Activated T-cell treated with anti-CD3 and anti-CD28 coated beads, Interleukin-2, amount 50 U/mL, for 24 hours (primary cell): ENCODE results near the gene ATG16L2.
A peak's percentile ranks its signal among the peaks of the same experiment; 100 is the strongest.
"Not testable (repeated sequence)": the region's sequence is repeated elsewhere in the genome, so short reads cannot be mapped to it uniquely, and the experiment has no call there.

Experiments
- DNase-seq: peaks from one replicate; pipeline ENCODE4 v3.0.0-alpha.2; 2020
- H3K27ac Mint-ChIP-seq: 2 replicates; pipeline ENCODE4 v1.8.0; 2020; ENCODE audit warnings: mild to moderate bottlenecking, mixed read lengths
- H3K27me3 Mint-ChIP-seq: 2 replicates; pipeline ENCODE4 v1.8.0; 2020; ENCODE audit warnings: mixed read lengths
- H3K36me3 Mint-ChIP-seq: 2 replicates; pipeline ENCODE4 v1.8.0; 2020; ENCODE audit warnings: low read depth, mixed read lengths
- H3K4me1 Mint-ChIP-seq: 2 replicates; pipeline ENCODE4 v1.8.0; 2020; ENCODE audit warnings: low read depth, mixed read lengths
- H3K4me3 Mint-ChIP-seq: 2 replicates; pipeline ENCODE4 v1.8.0; 2020; ENCODE audit warnings: mild to moderate bottlenecking, moderate library complexity, mixed read lengths
- H3K9me3 Mint-ChIP-seq: 2 replicates; pipeline ENCODE4 v1.8.0; 2020; ENCODE audit warnings: mixed read lengths

The ATG16L2 gene

GRCh38 chr11:72786305-72787215 is 27.7 kb upstream of the ATG16L2 start:
- Mint-ChIP-seq H3K27ac (no peak overlapping the region), H3K4me3 (no peak overlapping the region)

DNA sequence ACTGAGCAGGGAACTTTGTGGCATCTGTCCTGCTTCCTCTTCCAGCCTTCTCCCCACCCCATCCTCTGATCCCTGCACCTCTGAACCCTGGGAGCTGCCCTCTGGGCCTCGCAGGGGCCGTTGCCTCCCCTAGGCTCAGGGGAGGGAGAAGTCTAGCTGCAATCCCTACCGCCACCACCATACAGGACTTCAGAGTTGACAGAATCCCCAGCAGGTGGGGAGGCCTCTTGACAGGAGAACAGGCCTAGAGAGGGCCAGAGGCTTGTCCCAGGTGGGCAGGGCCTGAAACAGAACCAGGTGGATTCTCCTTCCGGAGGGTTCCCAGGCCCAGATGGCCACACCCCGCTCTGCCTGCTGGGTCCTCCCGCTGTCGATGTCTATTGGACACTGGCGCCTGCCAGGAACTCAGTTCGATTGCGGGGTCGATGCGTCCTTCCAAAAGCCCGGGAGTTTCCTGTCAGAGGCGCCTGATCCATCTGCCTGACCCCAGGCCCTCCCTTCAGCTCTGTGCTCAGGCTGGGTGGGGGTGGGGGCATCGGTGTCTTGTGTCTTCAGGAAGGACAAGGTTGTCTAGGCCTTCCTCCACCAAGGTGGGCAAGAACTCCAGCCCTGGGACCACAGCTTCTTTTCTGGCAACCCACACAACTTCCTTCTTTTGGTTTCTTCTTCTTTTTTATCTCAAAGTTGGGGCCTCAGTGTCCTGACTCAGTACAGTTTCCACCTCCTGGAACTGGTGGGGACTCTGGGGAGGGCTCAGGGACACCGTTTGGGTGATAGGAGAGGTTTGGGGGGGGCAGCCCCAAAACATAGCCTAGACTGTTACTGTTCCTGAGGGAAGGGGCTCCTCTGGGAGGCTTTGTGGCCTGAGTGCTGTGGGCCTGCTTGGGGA is 26.8 kb upstream of the ATG16L2 start:
- peak; percentile 39 for DNase-seq
- Mint-ChIP-seq H3K27ac (peak overlapping the region; percentile 74), H3K4me3 (no peak overlapping the region), H3K9me3 (no peaks in the 10 kb centered on the region), H3K27me3 (no peaks in the 10 kb centered on the region), H3K36me3 (no peaks in the 10 kb centered on the region), H3K4me1 (peaks cover 23% of the 10 kb centered on the region)

More at GRCh38 chr11:72786305-72787215, 27.7 kb upstream of the ATG16L2 start:
- H3K9me3 Mint-ChIP-seq: no peaks in the 10 kb centered on the region
- DNase-seq: no peak
- H3K4me1 Mint-ChIP-seq: peaks cover 27% of the 10 kb centered on the region
- no peaks in the 10 kb centered on the region for H3K36me3 Mint-ChIP-seq
- no peaks in the 10 kb centered on the region for H3K27me3 Mint-ChIP-seq

DNA sequence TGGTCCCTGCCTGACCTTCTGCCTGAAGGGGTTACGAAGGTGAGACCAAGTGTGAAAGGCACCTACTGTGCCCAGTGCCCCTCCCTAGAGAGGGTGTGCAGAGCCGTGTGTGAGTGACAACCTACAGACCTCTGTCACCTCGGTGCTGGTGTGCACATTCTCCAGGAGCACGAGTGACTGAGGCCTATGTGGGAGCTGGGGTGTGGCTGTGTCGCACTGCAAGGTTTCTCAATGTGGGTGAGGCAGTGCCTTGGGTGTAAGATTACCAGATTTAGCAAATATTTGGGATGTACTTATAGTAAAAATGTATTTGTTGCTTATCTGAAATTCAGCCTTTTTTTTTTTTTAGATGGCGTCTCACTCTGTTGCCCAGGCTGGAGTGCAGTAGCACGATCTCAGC is 26.0 kb upstream of the ATG16L2 start:
- Mint-ChIP-seq H3K27ac (no peak overlapping the region), H3K4me1 (peaks cover 25% of the 10 kb centered on the region), H3K4me3 (no peak overlapping the region), H3K27me3 (no peaks in the 10 kb centered on the region), H3K36me3 (no peaks in the 10 kb centered on the region), H3K9me3 (no peaks in the 10 kb centered on the region)
- no peak for DNase-seq

GRCh38 chr11:72789493-72790131 is 24.6 kb upstream of the ATG16L2 start:
- Mint-ChIP-seq H3K36me3 (peaks cover 2% of the 10 kb centered on the region), H3K4me1 (peaks cover 34% of the 10 kb centered on the region), H3K9me3 (no peaks in the 10 kb centered on the region), H3K4me3 (no peak overlapping the region), H3K27ac (no peak overlapping the region), H3K27me3 (no peaks in the 10 kb centered on the region)
- no peak for DNase-seq

DNA sequence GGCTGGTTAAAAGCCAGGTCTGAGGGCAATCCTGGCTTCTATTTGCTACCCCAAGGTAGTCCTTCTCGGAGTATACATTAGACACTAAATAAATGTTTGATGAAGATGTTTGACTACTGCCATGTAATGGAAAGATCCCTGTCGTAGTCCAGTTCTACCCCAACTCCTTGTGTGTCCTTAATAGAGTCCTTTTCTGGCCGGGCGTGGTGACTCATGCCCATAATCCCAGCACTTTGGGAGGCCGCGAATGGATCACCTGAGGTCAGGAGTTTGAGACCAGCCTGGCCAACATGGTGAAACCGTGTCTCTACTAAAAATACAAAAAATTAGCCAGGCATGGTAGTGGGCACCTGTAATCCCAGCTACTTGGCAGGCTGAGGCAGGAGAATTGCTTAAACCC is 23.0 kb upstream of the ATG16L2 start:
- not testable (repeated sequence) for H3K27me3 Mint-ChIP-seq, DNase-seq, H3K36me3 Mint-ChIP-seq, H3K4me3 Mint-ChIP-seq, H3K27ac Mint-ChIP-seq, H3K9me3 Mint-ChIP-seq
- peaks cover 37% of the 10 kb centered on the region for H3K4me1 Mint-ChIP-seq

DNA sequence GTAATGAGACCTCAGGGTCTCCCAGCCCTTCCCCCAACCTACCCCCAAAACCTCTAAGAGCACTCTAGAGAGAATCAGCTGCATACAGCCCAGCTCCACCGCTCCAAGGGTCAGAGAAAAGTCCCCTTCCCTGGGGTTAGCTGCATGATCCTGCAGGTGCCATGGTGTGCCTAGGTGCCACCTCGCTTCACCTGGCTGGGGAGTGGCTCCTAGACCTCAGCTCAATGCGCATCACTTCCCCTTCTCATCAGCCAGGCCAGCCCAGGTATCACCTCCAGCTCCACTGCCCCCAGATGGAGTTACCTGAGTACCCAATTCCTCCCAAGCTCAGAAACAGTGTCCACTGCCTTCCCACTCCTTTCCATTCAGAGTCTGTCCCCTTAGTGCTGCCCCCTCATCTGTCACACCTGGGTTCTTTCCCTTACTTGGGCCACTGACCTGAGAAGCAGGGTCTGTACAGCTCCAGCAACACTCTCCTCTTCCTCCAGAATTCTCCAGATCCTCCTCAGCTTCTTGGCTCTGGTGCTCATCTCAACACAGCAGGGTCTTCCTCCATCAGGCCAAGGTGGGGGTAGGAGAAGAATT is 21.7 kb upstream of the ATG16L2 start:
- no peak overlapping the region for H3K4me3 Mint-ChIP-seq
- peaks cover 31% of the 10 kb centered on the region for H3K4me1 Mint-ChIP-seq
- H3K27me3 Mint-ChIP-seq: no peaks in the 10 kb centered on the region
- DNase-seq: no peak
- H3K9me3 Mint-ChIP-seq: no peaks in the 10 kb centered on the region
- H3K27ac Mint-ChIP-seq: peak overlapping the region; percentile 100
- H3K36me3 Mint-ChIP-seq: peaks cover 2% of the 10 kb centered on the region

DNA sequence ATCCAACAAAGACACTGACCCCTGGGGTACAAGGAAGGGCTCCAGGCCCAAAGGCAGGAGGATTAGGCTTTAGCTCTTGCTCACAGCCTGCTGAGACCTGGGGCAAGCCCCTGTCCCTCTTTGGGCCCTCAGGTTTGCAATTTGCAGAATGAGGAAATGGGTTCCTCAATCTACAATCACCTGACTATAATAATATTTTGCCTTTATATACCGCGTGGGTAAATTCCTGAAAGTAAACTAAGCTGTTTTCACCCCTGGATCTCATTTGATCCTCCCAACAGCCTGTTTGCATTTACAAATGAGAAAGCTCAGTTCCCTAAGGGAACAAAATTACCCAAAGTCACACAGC is 21.2 kb upstream of the ATG16L2 start:
- Mint-ChIP-seq H3K27ac (peak overlapping the region; percentile 100), H3K36me3 (peaks cover 2% of the 10 kb centered on the region), H3K4me1 (peaks cover 26% of the 10 kb centered on the region), H3K9me3 (no peaks in the 10 kb centered on the region), H3K27me3 (no peaks in the 10 kb centered on the region), H3K4me3 (peak overlapping the region; percentile 95)
- no peak for DNase-seq

GRCh38 chr11:72793425-72794367 is 20.5 kb upstream of the ATG16L2 start, which contains the start of gene STARD10:
Gene STARD10, minus strand, starts transcription at chr11:72794047. Its CDS starts 12,866 bp downstream, at chr11:72781181.
- H3K27me3 Mint-ChIP-seq: no peaks in the 10 kb centered on the region
- H3K4me3 Mint-ChIP-seq: peak within 1 kb of the TSS; percentile 95
- peaks cover 2% of the 10 kb centered on the region for H3K36me3 Mint-ChIP-seq
- no peaks in the 10 kb centered on the region for H3K9me3 Mint-ChIP-seq
- H3K4me1 Mint-ChIP-seq: peaks cover 23% of the 10 kb centered on the region
- H3K27ac Mint-ChIP-seq: peak within 1 kb of the TSS; percentile 100
- peak; percentile 95 for DNase-seq

DNA sequence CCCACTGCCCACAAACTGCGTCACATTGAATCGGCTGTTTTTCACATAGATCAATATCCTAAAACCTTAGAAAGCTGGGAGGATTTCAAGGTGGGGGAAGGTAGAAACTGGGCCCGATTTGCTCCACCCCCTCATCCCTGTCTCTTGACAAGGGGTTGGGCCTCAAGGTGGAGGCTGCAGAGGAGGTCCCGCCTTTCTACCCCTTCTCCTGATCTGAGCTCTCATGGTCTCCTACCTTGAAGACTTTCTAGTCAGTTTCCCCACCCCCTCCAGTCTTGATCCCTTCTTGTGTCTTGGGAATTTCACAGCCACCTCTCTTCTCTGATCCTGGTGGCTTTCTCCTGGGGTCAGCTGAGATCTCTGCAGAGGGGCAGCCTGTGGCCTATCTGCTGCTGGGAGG is 15.8 kb upstream of the ATG16L2 start:
- no peak for DNase-seq
- no peak overlapping the region for H3K4me3 Mint-ChIP-seq
- no peaks in the 10 kb centered on the region for H3K9me3 Mint-ChIP-seq
- H3K27ac Mint-ChIP-seq: peak overlapping the region; percentile 3
- H3K27me3 Mint-ChIP-seq: no peaks in the 10 kb centered on the region
- peaks cover 6% of the 10 kb centered on the region for H3K36me3 Mint-ChIP-seq
- peaks cover 11% of the 10 kb centered on the region for H3K4me1 Mint-ChIP-seq

- Mint-ChIP-seq H3K36me3 (peaks cover 4% of the 10 kb centered on the region), H3K4me3 (no peak overlapping the region), H3K4me1 (peaks cover 4% of the 10 kb centered on the region), H3K27me3 (no peaks in the 10 kb centered on the region), H3K9me3 (no peaks in the 10 kb centered on the region), H3K27ac (no peak overlapping the region)
- DNase-seq: no peak
Observed at GRCh38 chr11:72799441-72799840, 14.8 kb upstream of the ATG16L2 start.

DNA sequence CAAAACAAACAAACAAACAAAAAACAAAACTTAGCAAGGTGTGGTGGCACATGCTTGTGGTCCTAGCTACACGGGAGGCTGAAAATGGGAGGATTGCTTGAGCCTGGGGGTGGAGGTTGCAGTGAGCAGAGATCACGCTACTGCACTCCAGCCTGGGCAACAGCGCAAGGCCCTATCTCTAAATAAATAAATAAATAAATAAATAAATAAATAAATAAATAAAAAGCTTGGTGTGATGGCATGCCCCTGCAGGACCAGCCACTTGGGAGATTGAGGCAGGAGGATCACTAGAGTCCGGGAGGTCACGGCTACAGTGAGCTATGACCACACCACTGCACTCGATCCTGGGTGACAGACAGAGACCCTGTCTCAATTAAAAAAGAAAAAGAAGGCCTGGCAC is 11.4 kb upstream of the ATG16L2 start:
- no peaks in the 10 kb centered on the region for H3K9me3 Mint-ChIP-seq

GRCh38 chr11:72805216-72805615 is 9.0 kb upstream of the ATG16L2 start:
- DNase-seq: no peak
- Mint-ChIP-seq H3K27me3 (no peaks in the 10 kb centered on the region), H3K27ac (no peak overlapping the region), H3K4me1 (peaks cover 4% of the 10 kb centered on the region), H3K36me3 (peaks cover 33% of the 10 kb centered on the region), H3K4me3 (no peak overlapping the region), H3K9me3 (no peaks in the 10 kb centered on the region)

More for the DNA sequence above, 11.4 kb upstream of the ATG16L2 start:
- Mint-ChIP-seq H3K36me3 (peaks cover 11% of the 10 kb centered on the region), H3K4me1 (peaks cover 4% of the 10 kb centered on the region), H3K4me3 (no peak overlapping the region), H3K27ac (no peak overlapping the region), H3K27me3 (no peaks in the 10 kb centered on the region)
- no peak for DNase-seq

GRCh38 chr11:72806378-72806777 is 7.8 kb upstream of the ATG16L2 start:
- H3K36me3 Mint-ChIP-seq: peaks cover 44% of the 10 kb centered on the region
- not testable (repeated sequence) for H3K4me3 Mint-ChIP-seq, H3K27ac Mint-ChIP-seq, H3K27me3 Mint-ChIP-seq, DNase-seq, H3K9me3 Mint-ChIP-seq
- peaks cover 10% of the 10 kb centered on the region for H3K4me1 Mint-ChIP-seq
